ENCODE data around the gene SFXN5.
"Not testable (repeated sequence)": the region's sequence is repeated elsewhere in the genome, so short reads cannot be mapped to it uniquely, and the experiment has no call there.

The SFXN5 gene

DNA sequence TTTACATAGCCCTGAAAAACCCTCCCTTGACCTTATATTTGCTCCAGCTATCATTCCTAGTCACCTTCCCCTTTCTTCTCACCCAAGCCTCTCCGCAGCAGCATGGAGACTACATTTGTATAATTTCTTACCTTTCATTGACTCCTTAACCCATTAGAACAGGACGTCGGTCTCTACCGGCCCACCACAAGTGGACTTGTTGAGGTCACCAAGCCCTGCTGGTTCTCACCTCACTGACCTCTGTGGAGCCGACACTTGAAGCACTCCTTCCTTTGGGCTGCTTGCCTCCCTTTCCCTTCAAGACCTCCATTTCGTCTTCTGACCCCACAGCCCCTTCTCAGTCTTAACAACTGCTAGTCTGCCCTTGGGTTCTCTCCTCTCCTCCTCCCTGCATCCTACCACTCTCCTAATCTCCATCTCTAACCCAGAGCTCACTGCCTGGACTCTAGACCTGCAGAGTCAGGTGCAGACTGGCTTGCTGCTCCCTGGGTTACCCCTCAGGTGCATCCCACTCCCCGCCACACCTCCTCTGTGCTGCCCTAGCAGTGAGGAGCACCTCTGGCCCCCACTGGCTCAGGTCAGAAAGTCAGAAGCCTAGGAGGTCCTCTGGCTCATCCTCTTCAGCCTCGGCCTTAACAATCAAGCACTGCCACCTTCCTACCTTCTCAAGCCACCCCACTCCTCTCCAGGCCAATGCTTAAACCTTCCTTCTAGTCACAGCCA, 5.3 kb upstream of the SFXN5 start:
- no peak for FAIRE-seq

DNA sequence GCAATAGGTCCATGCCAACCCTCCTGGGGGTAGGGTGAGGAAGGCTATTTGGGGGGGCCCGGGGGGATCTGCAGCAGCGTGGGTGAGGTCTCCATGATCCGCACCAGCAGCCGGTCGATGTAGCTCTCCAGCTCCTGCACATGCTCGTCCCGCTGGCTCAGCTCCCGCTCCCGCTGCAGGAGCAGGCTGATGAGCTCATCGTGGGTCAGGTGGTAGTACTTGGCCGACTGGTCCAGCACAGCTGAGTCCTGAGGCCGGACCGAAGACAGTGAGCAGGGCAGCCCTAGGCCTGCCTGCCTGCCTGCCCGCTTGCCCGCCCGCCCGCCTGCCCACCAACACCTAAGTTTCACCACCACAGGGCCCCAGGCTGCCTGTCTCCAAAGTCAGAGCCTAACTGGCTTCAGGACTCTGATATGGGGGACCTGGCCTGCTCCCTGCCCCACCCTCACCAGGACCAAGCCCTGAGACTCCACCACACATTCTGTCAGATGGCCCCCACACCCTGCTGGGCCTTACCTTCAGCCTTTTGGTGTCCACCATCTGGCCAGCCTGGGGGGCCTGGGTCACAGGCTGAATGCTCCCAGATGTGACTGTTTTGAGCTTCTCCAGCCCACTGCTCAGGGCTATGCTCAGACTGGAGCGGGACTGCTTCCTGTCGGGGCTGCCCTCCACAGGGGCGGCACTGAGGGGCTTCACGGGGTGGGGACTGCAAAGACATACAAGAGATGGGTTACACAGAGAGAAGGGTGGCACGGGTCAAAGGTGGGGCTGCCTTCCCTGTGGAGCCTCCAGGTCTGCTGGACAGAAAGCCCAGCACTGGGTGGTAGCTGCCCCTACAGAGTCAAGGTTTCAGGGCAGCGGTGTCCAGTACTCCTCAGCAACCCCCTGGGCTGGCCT, 4.2 kb upstream of the SFXN5 start:
- FAIRE-seq = no peak

DNA sequence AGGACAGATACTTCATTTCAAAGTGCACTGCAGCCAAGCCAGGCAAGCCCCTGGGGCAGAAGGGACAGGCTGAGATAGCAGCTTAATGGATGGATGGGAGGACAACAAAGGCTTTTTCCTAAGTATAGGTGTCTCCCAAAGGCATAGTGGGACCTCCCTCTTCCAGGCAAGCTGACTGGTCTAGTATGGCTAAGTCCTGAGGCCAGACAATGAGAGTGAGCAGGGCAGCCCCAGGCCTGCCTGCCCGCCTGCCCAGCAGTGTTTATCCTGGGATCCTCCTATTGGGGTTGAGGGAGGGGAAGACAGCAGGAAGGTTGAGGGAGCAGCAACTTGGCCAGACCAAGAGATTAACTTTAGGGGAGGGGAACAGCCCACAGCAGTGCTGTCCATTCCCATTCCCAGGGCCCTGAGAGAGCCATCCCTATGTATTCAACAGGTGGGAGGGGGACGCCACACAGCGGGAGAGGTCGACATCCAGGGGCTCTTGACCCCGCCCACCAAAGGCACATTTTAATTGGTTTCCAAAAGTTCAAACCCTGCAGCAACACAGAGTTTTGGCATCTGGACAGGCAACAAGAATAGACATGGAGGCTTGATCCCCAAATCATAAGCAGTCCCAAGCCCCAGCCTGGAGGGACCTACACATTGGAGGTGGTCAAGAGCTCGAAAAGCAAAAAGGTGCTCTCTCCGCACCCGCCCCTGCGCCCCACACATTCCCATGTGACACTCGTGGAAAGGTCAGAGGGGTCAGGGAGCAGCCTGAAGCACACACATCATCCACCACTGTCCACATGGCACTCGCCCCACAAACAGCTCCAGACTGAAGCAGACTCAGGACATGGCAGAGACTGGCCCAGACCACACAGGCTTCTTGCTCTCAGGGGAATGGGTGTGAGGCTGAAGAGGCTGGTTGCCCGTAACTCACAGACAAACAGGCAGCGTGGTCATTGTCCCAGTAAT, 2.9 kb upstream of the SFXN5 start:
- FAIRE-seq = no peak

DNA sequence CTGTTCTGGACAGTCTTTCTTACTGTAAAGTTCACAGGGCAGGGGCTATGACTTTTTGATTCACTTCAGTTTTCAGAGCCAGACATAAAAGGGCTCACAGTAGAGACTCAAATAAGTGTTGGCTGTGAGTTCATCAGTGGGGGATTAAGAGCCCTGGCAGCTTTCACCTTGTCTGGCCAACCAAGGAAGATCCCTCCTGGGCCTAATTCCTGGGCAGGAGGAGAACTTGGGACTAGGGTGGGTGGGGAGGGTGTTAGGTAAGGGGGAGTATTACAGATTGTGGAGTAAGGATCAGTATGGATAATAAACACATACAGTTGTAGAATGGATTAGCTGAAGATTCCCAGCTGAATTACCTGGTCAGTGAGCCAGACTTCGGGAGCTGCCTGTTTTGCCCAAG, 904 bp upstream of the SFXN5 start:
- FAIRE-seq = no peak

DNA sequence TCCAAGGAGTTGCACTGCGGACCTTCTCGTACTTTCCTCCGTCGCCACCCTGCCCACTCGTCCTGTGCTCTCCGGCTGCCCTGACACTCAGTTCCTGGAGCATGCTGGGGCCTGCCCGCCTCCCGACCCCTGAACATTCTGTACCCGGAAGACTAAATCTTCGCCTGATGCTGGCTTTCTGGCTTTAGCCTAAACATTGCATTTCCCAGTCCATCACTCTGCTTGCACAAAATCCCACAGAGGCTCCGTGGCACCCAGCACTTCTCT, 550 bp upstream of the SFXN5 start:
- FAIRE-seq = no peak

DNA sequence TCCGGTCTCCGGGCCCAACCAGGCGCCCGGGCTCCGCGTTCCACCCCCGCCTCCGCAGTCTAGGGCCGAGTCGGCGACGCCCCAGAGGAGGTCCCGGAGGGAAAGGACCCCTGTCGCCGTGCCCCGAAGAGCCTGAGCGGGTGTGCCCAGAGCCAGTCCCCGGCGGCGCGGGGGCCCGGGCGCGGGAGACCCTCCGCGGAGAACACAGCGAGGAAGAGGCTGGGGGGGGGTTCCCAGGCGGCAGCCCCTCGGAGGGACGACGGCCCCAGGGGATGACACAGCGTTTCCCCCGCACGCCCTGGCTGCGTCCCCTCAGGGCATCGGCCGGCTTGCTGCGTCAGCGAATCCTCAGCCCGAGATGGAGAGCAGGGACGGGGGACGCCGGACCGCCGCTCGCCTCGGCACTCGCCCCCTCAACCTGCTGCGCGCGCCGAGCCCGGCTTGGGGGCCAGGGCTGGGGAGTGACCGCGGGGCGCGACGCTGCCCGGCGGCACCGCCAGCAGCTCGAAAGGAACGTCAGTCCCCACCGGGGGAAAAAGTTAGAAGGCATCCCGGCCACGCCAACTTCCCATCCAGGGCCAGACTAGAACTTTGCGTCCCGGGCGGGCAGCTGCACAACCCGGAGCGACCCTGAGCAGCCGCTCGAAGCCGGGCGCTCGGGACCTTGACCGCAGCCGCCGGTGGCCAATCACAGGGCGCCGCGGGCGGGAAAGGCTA, 711 bp downstream of the SFXN5 start:
- no peak for FAIRE-seq

DNA sequence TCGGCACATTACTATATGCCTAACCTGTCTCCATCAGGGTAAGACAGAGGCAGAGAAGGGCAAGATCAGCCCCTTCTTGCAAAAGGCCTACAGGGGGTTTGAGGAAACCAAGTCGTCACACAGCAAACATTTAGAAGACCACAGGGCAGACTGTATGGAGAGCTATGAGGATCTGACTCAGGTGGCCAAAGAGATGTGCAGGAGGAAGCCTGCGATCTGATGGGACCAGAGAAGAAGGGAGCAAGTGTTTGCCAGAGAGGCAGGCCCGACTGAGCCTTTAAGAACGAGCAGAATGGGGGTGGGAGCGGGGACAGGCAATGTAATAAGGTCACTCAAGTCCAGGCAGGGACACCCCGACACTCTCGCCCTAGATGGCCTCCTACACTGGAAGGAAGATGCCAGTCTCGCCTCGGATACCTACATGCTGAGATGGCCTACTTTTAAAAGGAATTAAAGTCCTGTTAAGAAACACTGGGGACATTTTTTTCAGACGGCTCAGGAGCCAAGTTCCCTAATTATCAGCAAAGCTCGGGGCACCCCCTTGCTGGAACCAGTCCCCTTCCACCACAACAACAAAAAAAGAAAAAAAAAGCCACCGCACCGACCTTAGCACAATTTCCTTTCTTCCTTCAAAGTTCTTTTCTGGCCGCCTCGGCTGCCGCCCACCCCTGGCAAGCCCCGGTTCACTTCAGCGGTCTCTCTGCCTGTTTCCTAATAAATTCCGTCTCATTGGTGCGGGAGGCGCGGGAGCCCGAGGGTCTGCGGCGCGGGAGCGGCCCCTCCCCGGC, 1.5 kb downstream of the SFXN5 start:
- FAIRE-seq = no peak

DNA sequence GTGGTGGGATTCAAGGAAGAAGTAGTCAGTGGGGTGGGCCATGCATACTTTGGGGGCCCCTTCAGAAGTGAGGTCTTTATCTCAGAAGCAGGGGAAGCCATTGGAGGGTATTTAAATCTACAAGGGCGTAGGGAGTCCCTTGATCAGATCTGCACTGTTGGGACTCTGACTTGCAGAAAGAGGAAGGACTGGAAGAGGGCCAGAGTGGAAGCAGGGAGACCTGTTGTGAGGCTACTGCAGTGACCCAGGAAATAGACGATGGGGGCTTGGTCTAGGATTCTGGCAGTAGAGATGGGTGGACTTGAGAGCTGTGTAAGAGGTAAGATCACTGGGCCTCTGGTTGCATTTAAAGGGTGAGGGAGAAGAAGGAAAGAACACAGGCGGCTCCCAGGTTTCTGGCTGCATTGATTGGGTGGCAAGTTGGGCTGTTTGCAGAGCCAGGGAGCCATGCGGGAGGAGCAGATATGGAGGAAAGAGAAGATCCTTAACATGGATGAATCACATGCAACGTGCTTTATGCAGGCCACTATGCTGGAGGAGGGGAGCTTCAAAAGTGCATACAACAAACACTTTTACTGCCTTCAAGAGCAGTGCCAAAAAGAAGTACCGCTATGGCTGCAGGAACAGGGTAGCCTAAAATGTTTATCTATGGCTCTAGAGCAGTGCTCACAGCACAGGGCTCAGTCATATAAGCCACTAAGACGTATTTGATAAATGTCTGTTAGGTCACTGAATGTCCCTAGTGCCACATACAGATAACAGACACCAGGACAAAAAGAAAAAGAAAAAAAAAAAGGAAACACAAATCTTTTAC, 2.3 kb downstream of the SFXN5 start:
- FAIRE-seq = no peak

DNA sequence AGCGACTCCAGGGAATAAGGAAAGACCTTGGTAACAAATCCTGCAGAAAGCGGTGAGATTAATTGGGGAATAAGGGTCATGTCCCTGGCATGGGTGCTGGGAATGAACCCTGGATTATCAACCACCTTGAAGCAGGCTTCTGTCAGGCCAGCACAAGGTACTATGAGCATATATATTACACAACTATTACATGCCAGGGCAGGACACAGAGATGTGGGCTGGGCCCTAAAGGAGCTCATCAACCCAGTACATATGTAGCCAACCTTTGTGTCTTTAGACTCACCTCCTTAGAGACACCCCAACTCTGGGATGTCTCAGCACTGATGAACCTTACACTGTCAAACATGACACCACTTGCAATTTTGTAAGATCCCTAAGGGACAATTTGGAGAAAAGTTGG, 3.4 kb downstream of the SFXN5 start:
- no peak for FAIRE-seq

DNA sequence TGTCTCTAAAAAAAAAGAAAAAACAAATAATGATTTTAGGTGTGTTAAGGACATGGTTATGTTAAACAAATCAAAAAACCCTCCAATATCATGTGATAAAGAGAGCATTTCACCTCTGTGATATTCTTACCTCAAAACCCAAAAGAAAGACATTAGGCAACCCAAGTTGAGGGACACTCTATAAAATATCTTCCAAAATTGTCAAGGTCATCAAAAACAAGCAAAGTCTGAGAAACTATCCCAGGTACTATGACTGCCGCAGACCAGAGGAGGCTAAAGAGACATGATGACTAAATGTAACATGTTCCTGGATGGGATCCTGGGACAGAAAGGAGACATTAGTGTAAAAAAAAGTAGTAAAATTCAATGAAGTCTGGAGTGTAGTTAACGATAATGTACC, 4.5 kb downstream of the SFXN5 start:
- no peak for FAIRE-seq

DNA sequence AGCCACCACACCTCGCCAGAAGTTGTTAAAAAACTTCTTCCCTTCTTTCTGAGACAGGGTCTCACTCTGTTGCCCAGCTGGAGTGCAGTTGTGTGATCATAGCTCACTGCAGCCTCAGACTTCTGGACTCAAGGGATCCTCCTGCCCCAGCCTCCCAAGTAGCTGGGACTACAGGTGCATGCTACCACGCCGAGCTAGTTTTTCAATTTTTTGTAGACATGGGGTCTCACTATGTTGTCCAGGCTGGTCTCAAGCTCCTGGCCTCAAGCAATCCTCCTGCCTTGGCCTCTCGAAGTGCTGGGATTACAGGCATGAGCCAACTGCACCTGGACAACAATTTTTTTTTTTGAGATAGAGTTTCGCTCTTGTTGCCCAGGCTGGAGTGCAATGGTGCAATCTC, 6.4 kb downstream of the SFXN5 start:
- FAIRE-seq = not testable (repeated sequence)

DNA sequence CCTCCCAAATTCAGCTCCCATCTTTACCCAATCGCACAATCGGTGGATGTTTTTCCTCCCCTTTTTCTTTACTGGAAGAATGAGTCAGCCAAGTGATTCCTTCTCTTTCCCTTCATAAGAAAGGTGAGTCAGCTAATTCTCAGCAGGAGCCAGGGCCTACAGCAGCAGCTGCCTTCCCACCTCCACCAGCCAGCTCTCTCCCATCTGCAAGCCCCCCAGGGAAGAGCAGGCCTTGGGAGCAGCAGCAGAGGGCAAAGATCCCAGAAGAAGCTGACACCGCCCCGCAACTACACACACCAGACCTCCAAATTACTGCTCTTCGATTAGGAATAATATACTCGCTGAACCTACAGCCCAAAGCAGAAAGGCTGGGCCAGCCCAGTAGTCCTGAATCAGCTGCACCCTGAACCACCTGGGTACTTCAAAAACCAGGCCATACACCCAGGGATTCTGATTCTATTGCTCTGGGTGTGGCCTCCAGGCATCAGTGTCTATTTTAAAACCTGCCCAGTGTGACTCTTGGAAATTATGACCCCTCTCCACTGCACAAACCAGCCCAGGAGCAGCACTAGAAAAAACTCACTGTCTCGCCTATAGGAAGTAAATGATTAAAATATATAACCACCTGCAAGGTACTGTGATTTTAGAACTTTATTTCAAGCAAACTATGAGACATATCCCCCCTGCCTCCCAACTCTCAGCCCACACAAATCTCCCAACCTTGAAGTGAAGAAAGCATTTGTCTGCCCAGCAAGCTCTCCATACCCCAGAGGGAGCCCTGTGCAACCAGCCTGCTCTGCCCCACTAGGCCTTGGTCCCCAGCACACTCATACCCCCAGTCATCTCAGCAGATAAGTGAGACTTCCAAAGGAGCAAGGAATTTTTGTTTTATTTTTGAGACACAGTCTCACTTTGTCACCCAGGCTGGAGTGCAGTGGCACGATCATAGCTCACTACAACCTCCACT, 7.3 kb downstream of the SFXN5 start:
- peak; percentile 73 for FAIRE-seq

DNA sequence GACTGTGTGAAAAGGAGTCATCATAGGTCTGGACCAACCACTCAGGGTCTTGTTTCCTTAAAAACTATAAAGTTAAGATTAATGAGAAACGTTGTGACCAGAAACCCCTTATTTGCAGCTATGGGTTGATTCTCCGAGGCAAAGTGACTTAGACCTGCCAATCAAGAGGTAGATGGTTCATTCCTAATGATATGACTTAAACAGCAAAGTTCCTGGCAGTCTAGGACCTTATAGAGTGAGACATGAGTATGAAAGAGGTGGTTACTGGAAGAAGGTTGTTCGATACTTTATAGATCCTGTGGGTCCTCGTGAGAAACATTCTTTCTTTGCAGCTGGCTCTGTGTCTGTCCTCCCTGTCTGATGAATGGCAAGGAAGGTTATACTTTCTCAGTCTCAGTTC, 8.0 kb downstream of the SFXN5 start:
- FAIRE-seq = no peak

DNA sequence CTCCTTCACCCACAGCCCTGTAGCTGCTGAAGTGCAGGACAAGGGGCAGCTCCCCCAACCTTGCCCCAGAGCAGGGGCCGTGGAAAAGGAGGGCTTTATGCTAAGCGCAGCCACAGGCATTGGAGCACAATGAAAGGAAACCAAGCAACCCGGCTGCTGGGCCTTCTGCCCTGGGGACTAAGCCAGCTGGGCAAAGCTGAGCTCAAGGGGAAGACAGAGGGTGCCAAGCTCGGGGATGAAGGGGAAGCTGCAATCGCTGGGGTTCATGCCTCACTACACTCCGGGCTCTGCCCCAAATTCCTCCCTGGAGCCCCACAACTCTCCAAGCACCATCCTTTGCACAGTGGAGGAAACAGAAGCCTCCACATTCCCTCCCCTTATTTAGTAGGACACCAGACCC, 12.4 kb downstream of the SFXN5 start:
- no peak for FAIRE-seq

DNA sequence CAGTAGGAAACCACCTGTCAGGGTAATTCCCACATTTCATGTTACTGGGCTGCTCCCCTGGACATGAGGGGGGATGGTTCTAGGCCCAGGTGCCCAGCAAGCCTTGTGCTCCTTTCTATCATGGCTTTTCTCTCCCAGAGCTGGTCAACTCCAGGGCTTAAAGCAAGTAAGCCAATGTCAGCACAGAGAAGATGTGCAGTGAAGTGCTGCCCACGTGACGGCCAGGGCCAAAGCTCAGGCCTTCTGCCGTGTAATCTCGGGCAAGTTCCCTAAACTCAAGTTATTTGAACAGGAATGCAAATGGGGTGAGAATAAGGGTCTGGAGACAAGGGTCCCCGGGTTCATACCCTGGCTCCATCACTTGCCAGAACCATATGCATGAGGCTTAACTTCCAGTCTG, 16.5 kb downstream of the SFXN5 start:
- FAIRE-seq = no peak

DNA sequence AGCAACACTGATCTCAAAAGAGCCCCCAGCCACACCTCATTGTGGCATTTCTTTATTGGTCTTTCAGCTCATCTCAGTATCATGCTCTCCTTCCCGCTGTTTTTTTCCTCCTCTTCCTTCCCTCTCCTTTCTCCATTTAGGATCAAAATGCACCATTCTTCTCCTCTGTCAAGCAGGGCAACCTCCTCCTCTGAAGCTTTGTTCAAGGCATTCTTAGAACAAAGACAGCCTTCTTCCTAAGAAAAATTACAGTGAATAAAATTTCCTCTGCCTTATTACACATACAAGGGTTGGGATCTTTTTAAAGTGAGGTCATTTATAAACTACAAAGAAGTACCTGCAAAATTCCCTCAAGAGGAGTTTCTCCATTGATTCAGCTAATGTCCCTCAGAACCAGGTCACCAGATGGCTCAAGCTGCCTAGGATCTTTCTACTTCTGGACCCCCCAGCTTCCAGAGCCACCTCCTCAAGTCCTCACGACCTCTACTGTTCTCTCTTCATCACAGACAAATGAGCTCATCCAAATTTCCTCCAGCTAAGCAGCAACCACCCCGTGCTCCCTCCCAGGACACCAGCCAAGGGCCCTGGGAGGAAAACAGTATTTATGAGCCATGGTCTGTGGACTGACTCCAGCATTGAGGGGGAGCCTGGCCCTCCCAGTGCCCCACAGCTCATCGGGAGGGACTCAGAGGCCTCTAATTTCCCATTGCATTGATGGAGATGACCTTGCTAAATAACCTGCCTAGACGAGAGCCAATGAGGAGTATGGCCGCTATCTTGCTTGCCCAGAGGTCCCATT, 18.0 kb downstream of the SFXN5 start:
- no peak for FAIRE-seq

DNA sequence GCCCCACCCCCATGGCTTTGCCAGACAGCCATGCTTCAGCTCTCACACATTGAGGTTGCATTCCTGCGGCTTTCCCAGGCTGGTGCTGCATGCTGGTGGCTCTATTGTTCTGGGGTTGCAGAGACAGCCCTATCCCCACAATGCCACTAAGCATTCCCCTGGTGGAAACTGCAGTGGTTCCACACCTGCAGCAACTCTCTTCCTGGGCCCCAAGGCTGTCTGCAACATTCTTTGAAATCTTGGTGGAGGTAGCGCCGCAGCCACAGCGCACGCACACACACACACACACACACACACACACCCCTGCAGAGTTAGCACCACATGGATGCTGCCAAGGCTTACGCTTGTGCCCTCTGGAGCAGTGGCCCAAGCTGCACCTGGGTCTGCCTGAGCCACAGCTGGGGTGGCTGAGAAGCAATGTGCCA, 21.4 kb downstream of the SFXN5 start:
- FAIRE-seq = no peak

DNA sequence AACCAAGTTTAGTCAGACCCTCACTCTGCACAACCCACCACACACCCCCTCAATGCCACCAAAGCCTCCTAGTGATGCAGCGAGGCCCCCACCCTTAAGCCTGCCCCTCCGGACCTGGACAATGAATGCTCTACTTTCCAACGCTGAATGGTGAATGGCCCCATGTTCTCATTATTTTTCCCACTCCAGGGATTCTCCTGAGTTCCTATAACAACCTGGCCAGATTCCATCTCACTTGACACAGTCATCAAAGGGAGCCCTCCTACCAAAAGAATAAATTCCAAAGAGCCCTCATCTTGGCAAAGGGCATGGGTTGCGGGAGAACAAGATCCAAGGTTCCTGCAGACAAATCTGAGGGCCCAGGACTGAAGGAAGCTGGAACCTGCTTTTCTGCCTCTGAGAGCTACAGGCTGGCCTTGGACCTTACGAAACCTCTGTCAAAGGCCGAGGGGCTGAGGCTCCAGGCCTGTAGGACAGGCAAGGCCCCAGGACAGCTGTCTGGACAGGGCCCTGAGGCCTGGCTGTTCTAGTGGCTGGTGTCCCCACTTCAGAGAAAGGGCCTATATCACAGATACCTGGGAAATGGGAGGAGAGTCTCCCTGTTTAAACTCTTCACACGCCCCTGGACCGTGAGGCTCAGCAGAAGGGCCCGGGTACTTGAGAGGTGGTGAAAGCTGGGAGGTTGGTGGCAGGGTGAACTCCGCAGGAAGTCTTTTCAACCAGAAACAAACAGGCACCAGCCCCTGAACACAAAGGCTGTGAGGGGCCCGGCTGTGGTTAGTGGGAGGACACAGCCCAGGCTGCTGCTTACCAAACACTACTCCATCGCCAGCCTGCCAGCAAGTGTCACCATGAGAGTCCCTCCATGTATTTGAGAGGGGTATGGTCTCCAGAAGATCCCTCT, 27.3 kb downstream of the SFXN5 start:
- no peak for FAIRE-seq

All from A204.1 (cell line).